A549 (cell line): ENCODE results near the gene SLC29A3. TPM values are rescaled to one million over a fixed set of nuclear protein-coding genes. Genes with fewer than 3 reads are reported as not detected.

ENCODE experiments used
- ATAC-seq, 2 experiments: fragments of 200-7000 bp in 1 of 2; fragments of >200 bp in 1 of 2; cut with Nextera tagmentation in 1 of 2; cut with Tn5 transposase in 1 of 2; 3 replicates each; pipeline versions ENCODE4 v1.8.0 to v1.9.1; 2018 to 2020; ENCODE audit warnings: mild to moderate bottlenecking in 1 of 2, moderate library complexity in 1 of 2
- CTCF ChIA-PET: fragments of 300-600 bp; sonication (Branson Sonifier 250); formaldehyde crosslinking; extraction: SDS; loops from one replicate; lab custom pipeline; 2021; ENCODE audit warnings: antibody characterized with exemption, inconsistent platforms; lab: Yijun Ruan, JAX
- POLR2A ChIA-PET: fragments of 350-600 bp; formaldehyde crosslinking; extraction: SDS; loops from one replicate; lab custom pipeline; 2021; ENCODE audit warnings: antibody characterized with exemption, inconsistent platforms; lab: Yijun Ruan, JAX
- DNase-seq, 2 experiments: peaks; one replicate each; pipeline versions ENCODE4 v3.0.0 to v3.0.0-alpha.2; 2011 to 2016; ENCODE audit warnings: low read depth in 1 of 2, low spot score in 1 of 2
- FAIRE-seq: peaks from 2 replicates; lab custom pipeline; 2011; peaks lifted over from hg19 to GRCh38; lab: Jason Lieb, UNC
- H3K27ac ChIP-seq, 2 experiments: fragments of >200 bp; sonication (Bioruptor Twin); formaldehyde crosslinking; 3 replicates each; pipeline ENCODE4 v1.5.1; 2016 to 2017
- H3K4me1 ChIP-seq: fragments of >200 bp; sonication (Bioruptor Twin); formaldehyde crosslinking; 3 replicates; pipeline ENCODE4 v1.6.1; 2016
- H3K4me2 ChIP-seq: fragments of >200 bp; sonication (Bioruptor Twin); formaldehyde crosslinking; 3 replicates; pipeline ENCODE4 v1.6.1; 2016
- H3K4me3 ChIP-seq: fragments of >200 bp; sonication (Bioruptor Twin); formaldehyde crosslinking; 3 replicates; pipeline ENCODE4 v1.5.1; 2016
- H3K9me3 ChIP-seq: fragments of >200 bp; sonication (Bioruptor Twin); formaldehyde crosslinking; 3 replicates; pipeline ENCODE4 v1.6.1; 2016
- CEBPB ChIP-seq, 2 experiments: fragments of >200 bp in 1 of 2; sonication (Bioruptor Twin) in 1 of 2; formaldehyde crosslinking in 1 of 2; IDR thresholded peaks; 2 replicates each; pipeline ENCODE4 v1.6.1; 2012 to 2016
- EHMT2 ChIP-seq: fragments of 200-600 bp; sonication (generic); IDR thresholded peaks from 2 replicates; pipeline ENCODE4 v1.6.1; 2016; ENCODE audit warnings: antibody characterized with exemption, low read depth, mild to moderate bottlenecking, moderate library complexity
- ELK1 ChIP-seq: fragments of 150-350 bp; IDR thresholded peaks from 2 replicates; pipeline ENCODE4 v1.6.1; 2014; ENCODE audit warnings: low read depth, mild to moderate bottlenecking, low read length
- EP300 ChIP-seq, 2 experiments: fragments of >200 bp; sonication (Bioruptor Twin); formaldehyde crosslinking; IDR thresholded peaks; 2 replicates in 1 of 2; 3 replicates in 1 of 2; pipeline ENCODE4 v1.6.1; 2016 to 2017
- ESRRA ChIP-seq: fragments of 150-350 bp; IDR thresholded peaks from 2 replicates; pipeline ENCODE4 v1.6.1; 2014; ENCODE audit warnings: mild to moderate bottlenecking, low read length, borderline replicate concordance
- FOSB ChIP-seq: fragments of 250-450 bp; sonication (Bioruptor Pico); IDR thresholded peaks from 2 replicates; pipeline ENCODE4 v1.5.0; 2020; ENCODE audit warnings: mild to moderate bottlenecking, moderate library complexity
- HEYL ChIP-seq: fragments of 250-450 bp; sonication (Bioruptor Pico); IDR thresholded peaks from 2 replicates; pipeline ENCODE4 v1.8.0; 2021; ENCODE audit warnings: mild to moderate bottlenecking, moderate library complexity
- HMGXB4 ChIP-seq: fragments of 250-450 bp; sonication (Bioruptor Pico); IDR thresholded peaks from 2 replicates; pipeline ENCODE4 v1.5.0; 2021; ENCODE audit warnings: mild to moderate bottlenecking, moderate library complexity, borderline replicate concordance
- KDM1A ChIP-seq: fragments of 200-600 bp; sonication (generic); IDR thresholded peaks from 2 replicates; pipeline ENCODE4 v1.6.1; 2016; ENCODE audit warnings: low read depth, mild to moderate bottlenecking
- MAFK ChIP-seq: fragments of 450-650 bp; IDR thresholded peaks from 2 replicates; pipeline ENCODE4 v1.6.1; 2014; ENCODE audit not compliant: partially characterized antibody
- MYC ChIP-seq: IDR thresholded peaks from 2 replicates; pipeline ENCODE4 v1.6.1; 2012; ENCODE audit warnings: mild to moderate bottlenecking, inconsistent platforms, low read length, improper control_type of control experiment, borderline replicate concordance
- NR3C1 ChIP-seq: fragments of >200 bp; sonication (Bioruptor Twin); formaldehyde crosslinking; IDR thresholded peaks from 3 replicates; pipeline ENCODE4 v1.6.1; 2017
- ZC3H11A ChIP-seq: fragments of 450-650 bp; IDR thresholded peaks from 2 replicates; pipeline ENCODE4 v1.6.1; 2014; ENCODE audit warnings: antibody characterized with exemption, mild to moderate bottlenecking
- WGBS: methylation state at CpG from one replicate; pipeline ENCODE4 v1.1.6; 2017; ENCODE audit errors: missing lambda C conversion rate; 5-methylcytosine and 5-hydroxymethylcytosine counted together
- polyA plus RNA-seq, 4 experiments: library from polyadenylated mRNA; depleted of rRNA in 3 of 4; stranded (reverse); fragments of >200 nt; fragmentation: RNase III in 1 of 4; extraction: RNeasy Plus Mini Kit Qiagen cat#74134 plus additional on column Dnase treatment in 1 of 4; gene quantifications; 2 replicates in 3 of 4; 3 replicates in 1 of 4; pipeline ENCODE4 v1.2.3, GENCODE V29; 2011 to 2017
- TF ChIP-seq, protein P1 (sequence below): fragments of 250-450 bp; sonication (Bioruptor Pico); IDR thresholded peaks from 2 replicates; pipeline ENCODE4 v1.5.0; 2020; ENCODE audit warnings: low read depth, mild to moderate bottlenecking, moderate library complexity
- TF ChIP-seq, protein P2 (sequence below): IDR thresholded peaks from 2 replicates; pipeline ENCODE4 v1.6.1; 2012; ENCODE audit warnings: low read depth, borderline replicate concordance
- TF ChIP-seq, protein P3 (sequence below): fragments of 200-600 bp; sonication (generic); IDR thresholded peaks from 2 replicates; pipeline ENCODE4 v1.6.1; 2016; ENCODE audit warnings: antibody characterized with exemption, mild to moderate bottlenecking, moderate library complexity

Gene SLC29A3
- polyA plus RNA-seq, 2 of the 4 experiments (the other 2 are of a cell fraction) = 7.2 to 11.4 TPM

- Histone ChIP-seq H3K9me3 (no peaks in the 10 kb centered on the region), H3K27ac (no peak overlapping the region), H3K4me3 (no peak overlapping the region), H3K4me2 (no peak overlapping the region), H3K4me1 (no peaks in the 10 kb centered on the region)
- CTCF ChIA-PET = interaction anchor here (0.8 to 4.3 kb wide), 5 partner anchors 8 to 388 kb away, joined by 3 to 32 read pairs (median 4); no protein-coding TSS in a partner anchor
- FAIRE-seq = no peak
- TF ChIP-seq NR3C1 = no peak
- TF ChIP-seq, protein P1, sequence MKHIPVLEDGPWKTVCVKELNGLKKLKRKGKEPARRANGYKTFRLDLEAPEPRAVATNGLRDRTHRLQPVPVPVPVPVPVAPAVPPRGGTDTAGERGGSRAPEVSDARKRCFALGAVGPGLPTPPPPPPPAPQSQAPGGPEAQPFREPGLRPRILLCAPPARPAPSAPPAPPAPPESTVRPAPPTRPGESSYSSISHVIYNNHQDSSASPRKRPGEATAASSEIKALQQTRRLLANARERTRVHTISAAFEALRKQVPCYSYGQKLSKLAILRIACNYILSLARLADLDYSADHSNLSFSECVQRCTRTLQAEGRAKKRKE (CRISPR knock-in tag) = no peak
- TF ChIP-seq FOSB = no peak
- WGBS = 78% methylated on average over 13 of the region's 13 CpGs
- no peak for ATAC-seq
- POLR2A ChIA-PET = no interaction called here
- no peak for DNase-seq
These were observed 27.5 kb upstream of the SLC29A3 start for GRCh38 chr10:71291528-71291900.

GRCh38 chr10:71292624-71293445 lies 26.2 kb upstream of the SLC29A3 start:
- Histone ChIP-seq H3K4me1 (no peaks in the 10 kb centered on the region), H3K4me3 (no peak overlapping the region), H3K4me2 (no peak overlapping the region), H3K9me3 (no peaks in the 10 kb centered on the region), H3K27ac (no peak overlapping the region)
- FAIRE-seq (no peak), ATAC-seq (no peak), DNase-seq (no peak)
- ChIA-PET CTCF (interaction anchor here (0.9 to 4.3 kb wide), 11 partner anchors 9 to 404 kb away, joined by 3 to 32 read pairs (median 5); no protein-coding TSS in a partner anchor), POLR2A (no interaction called here)
- TF ChIP-seq KDM1A = no peak
- no peak for TF ChIP-seq FOSB
- TF ChIP-seq MAFK = no peak
- no peak for TF ChIP-seq ZC3H11A
- TF ChIP-seq ESRRA = no peak
- TF ChIP-seq HMGXB4 = no peak
- no peak for TF ChIP-seq MYC
- TF ChIP-seq ELK1 = no peak
- TF ChIP-seq CEBPB (IDR thresholded peaks at IDR 0.05) = no peak
- 50% methylated on average over 10 of the region's 10 CpGs for WGBS

GRCh38 chr10:71293446-71294084 lies 25.5 kb upstream of the SLC29A3 start:
- TF ChIP-seq, protein P2, sequence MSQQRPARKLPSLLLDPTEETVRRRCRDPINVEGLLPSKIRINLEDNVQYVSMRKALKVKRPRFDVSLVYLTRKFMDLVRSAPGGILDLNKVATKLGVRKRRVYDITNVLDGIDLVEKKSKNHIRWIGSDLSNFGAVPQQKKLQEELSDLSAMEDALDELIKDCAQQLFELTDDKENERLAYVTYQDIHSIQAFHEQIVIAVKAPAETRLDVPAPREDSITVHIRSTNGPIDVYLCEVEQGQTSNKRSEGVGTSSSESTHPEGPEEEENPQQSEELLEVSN = no peak
- TF ChIP-seq EP300 (IDR thresholded peaks at IDR 0.05) (no peak), EHMT2 (no peak), HEYL (no peak)
- TF ChIP-seq, protein P3, sequence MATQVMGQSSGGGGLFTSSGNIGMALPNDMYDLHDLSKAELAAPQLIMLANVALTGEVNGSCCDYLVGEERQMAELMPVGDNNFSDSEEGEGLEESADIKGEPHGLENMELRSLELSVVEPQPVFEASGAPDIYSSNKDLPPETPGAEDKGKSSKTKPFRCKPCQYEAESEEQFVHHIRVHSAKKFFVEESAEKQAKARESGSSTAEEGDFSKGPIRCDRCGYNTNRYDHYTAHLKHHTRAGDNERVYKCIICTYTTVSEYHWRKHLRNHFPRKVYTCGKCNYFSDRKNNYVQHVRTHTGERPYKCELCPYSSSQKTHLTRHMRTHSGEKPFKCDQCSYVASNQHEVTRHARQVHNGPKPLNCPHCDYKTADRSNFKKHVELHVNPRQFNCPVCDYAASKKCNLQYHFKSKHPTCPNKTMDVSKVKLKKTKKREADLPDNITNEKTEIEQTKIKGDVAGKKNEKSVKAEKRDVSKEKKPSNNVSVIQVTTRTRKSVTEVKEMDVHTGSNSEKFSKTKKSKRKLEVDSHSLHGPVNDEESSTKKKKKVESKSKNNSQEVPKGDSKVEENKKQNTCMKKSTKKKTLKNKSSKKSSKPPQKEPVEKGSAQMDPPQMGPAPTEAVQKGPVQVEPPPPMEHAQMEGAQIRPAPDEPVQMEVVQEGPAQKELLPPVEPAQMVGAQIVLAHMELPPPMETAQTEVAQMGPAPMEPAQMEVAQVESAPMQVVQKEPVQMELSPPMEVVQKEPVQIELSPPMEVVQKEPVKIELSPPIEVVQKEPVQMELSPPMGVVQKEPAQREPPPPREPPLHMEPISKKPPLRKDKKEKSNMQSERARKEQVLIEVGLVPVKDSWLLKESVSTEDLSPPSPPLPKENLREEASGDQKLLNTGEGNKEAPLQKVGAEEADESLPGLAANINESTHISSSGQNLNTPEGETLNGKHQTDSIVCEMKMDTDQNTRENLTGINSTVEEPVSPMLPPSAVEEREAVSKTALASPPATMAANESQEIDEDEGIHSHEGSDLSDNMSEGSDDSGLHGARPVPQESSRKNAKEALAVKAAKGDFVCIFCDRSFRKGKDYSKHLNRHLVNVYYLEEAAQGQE = no peak
- TF ChIP-seq, all 56 proteins: peak for 0
- DNase-seq = no peak
- Histone ChIP-seq H3K4me2 (no peak overlapping the region), H3K4me3 (no peak overlapping the region), H3K27ac (no peak overlapping the region), H3K9me3 (no peaks in the 10 kb centered on the region), H3K4me1 (no peaks in the 10 kb centered on the region)
- POLR2A ChIA-PET = no interaction called here
- 78% methylated on average over 16 of the region's 19 CpGs for WGBS
- no peak for FAIRE-seq
- CTCF ChIA-PET = interaction anchor here (1.1 to 4.3 kb wide), 9 partner anchors 8 to 403 kb away, joined by 3 to 32 read pairs (median 6); no protein-coding TSS in a partner anchor
- ATAC-seq = no peak
